H9 (cell line): Measurements from ENCODE around the gene ALG9. TPM values are rescaled to one million over a fixed set of nuclear protein-coding genes. Genes with fewer than 3 reads are reported as not detected.
A peak's percentile ranks its signal among the peaks of the same experiment; 100 is the strongest.

Source experiments
- DNase-seq: peaks from one replicate; pipeline ENCODE4 v3.0.0-alpha.2; 2017
- H2AFZ ChIP-seq: one replicate; pipeline ENCODE4 v1.6.1; 2013; ENCODE audit warnings: mild to moderate bottlenecking, low read length, control low read depth, moderate library complexity
- H2AK5ac ChIP-seq: 2 replicates; pipeline ENCODE4 v1.6.1; 2013; ENCODE audit warnings: low read length, control low read depth, mixed read lengths; ENCODE audit not compliant: insufficient read length
- H2BK120ac ChIP-seq: one replicate; pipeline ENCODE4 v1.6.1; 2013; ENCODE audit warnings: low read depth, mild to moderate bottlenecking, low read length, control low read depth, inconsistent platforms; ENCODE audit not compliant: poor library complexity, severe bottlenecking
- H2BK12ac ChIP-seq: 2 replicates; pipeline ENCODE4 v1.6.1; 2013; ENCODE audit warnings: low read length, control low read depth, mixed read lengths, low read depth; ENCODE audit not compliant: insufficient read length
- H2BK15ac ChIP-seq: 2 replicates; pipeline ENCODE4 v1.6.1; 2013; ENCODE audit warnings: low read depth, low read length, control low read depth
- H2BK20ac ChIP-seq: one replicate; pipeline ENCODE4 v1.6.1; 2013; ENCODE audit warnings: low read depth, mild to moderate bottlenecking, low read length, control low read depth, inconsistent platforms; ENCODE audit not compliant: poor library complexity, severe bottlenecking
- H2BK5ac ChIP-seq: 2 replicates; pipeline ENCODE4 v1.6.1; 2013; ENCODE audit warnings: low read length, control low read depth, mixed read lengths; ENCODE audit not compliant: insufficient read length
- H3K14ac ChIP-seq: 2 replicates; pipeline ENCODE4 v1.6.1; 2013; ENCODE audit warnings: low read length, control low read depth; ENCODE audit not compliant: insufficient read depth
- H3K18ac ChIP-seq: 2 replicates; pipeline ENCODE4 v1.6.1; 2013; ENCODE audit warnings: low read depth, mild to moderate bottlenecking, mixed read lengths, low read length, control low read depth; ENCODE audit not compliant: insufficient read length
- H3K23ac ChIP-seq: 2 replicates; pipeline ENCODE4 v1.6.1; 2013; ENCODE audit warnings: low read length, control low read depth, mixed read lengths, low read depth; ENCODE audit not compliant: insufficient read length
- H3K23me2 ChIP-seq: 2 replicates; pipeline ENCODE4 v1.6.1; 2013; ENCODE audit warnings: low read depth, mild to moderate bottlenecking, mixed read lengths, low read length, control low read depth; ENCODE audit not compliant: insufficient read length, poor library complexity, severe bottlenecking
- H3K27ac ChIP-seq: 2 replicates; pipeline ENCODE4 v1.5.1; 2013; ENCODE audit warnings: low read length, control low read depth, mixed read lengths, low read depth; ENCODE audit not compliant: insufficient read length
- H3K27me3 ChIP-seq: 2 replicates; pipeline ENCODE4 v1.6.1; 2013; ENCODE audit warnings: low read length, control low read depth, inconsistent platforms; ENCODE audit not compliant: insufficient read depth
- H3K4ac ChIP-seq: 2 replicates; pipeline ENCODE4 v1.6.1; 2013; ENCODE audit warnings: low read depth, mild to moderate bottlenecking, control low read depth, inconsistent platforms, low read length, moderate library complexity
- H3K4me1 ChIP-seq: 2 replicates; pipeline ENCODE4 v1.6.1; 2013; ENCODE audit warnings: low read length, control low read depth, inconsistent platforms; ENCODE audit not compliant: insufficient read depth
- H3K4me2 ChIP-seq: 2 replicates; pipeline ENCODE4 v1.6.1; 2013; ENCODE audit warnings: low read length, control low read depth, mixed read lengths; ENCODE audit not compliant: insufficient read length, insufficient read depth
- H3K56ac ChIP-seq: 2 replicates; pipeline ENCODE4 v1.6.1; 2013; ENCODE audit warnings: low read depth, mild to moderate bottlenecking, mixed read lengths, low read length, control low read depth; ENCODE audit not compliant: insufficient read length
- H3K79me1 ChIP-seq: 2 replicates; pipeline ENCODE4 v1.6.1; 2013; ENCODE audit warnings: low read depth, mild to moderate bottlenecking, moderate library complexity, low read length, control low read depth, inconsistent platforms; ENCODE audit not compliant: insufficient read depth, poor library complexity, severe bottlenecking
- H3K79me2 ChIP-seq: 2 replicates; pipeline ENCODE4 v1.6.1; 2013; ENCODE audit warnings: low read length, control low read depth, inconsistent platforms; ENCODE audit not compliant: insufficient read depth
- H3K9ac ChIP-seq: 2 replicates; pipeline ENCODE4 v1.6.1; 2013; ENCODE audit warnings: low read length, control low read depth, mixed read lengths; ENCODE audit not compliant: insufficient read length; ENCODE audit errors: extremely low read depth
- H3K9me3 ChIP-seq: one replicate; pipeline ENCODE4 v1.6.1; 2013; ENCODE audit warnings: low read depth, low read length, inconsistent platforms; ENCODE audit not compliant: control insufficient read depth
- H3T11ph ChIP-seq: one replicate; pipeline ENCODE4 v1.6.1; 2013; ENCODE audit warnings: mild to moderate bottlenecking, low read length, control low read depth, inconsistent platforms
- H4K20me1 ChIP-seq: one replicate; pipeline ENCODE4 v1.6.1; 2013; ENCODE audit not compliant: control insufficient read depth, insufficient read length, insufficient read depth
- H4K5ac ChIP-seq: 2 replicates; pipeline ENCODE4 v1.6.1; 2013; ENCODE audit warnings: low read depth, mild to moderate bottlenecking, mixed read lengths, low read length, control low read depth; ENCODE audit not compliant: insufficient read length
- H4K8ac ChIP-seq: replicated peaks from 2 replicates; pipeline ENCODE4 v1.6.1; 2013; ENCODE audit warnings: low read length, control low read depth, mixed read lengths, low read depth; ENCODE audit not compliant: insufficient read length
- H4K91ac ChIP-seq: 2 replicates; pipeline ENCODE4 v1.6.1; 2013; ENCODE audit warnings: low read depth, mild to moderate bottlenecking, moderate library complexity, mixed read lengths, low read length, control low read depth; ENCODE audit not compliant: insufficient read length
- H3K27ac Mint-ChIP-seq, 3 experiments: 2 replicates in 2 of 3; 3 replicates in 1 of 3; pipeline ENCODE4 v1.8.0; 2020 to 2021; ENCODE audit warnings: mixed read lengths in 3 of 3, mild to moderate bottlenecking in 1 of 3, moderate library complexity in 1 of 3
- H3K27me3 Mint-ChIP-seq: 2 replicates; pipeline ENCODE4 v1.8.0; 2021; ENCODE audit warnings: low read depth, mild to moderate bottlenecking, moderate library complexity, mixed read lengths
- H3K36me3 Mint-ChIP-seq, 3 experiments: 2 replicates in 2 of 3; 3 replicates in 1 of 3; pipeline ENCODE4 v1.8.0; 2020 to 2021; ENCODE audit warnings: low read depth in 3 of 3, mixed read lengths in 3 of 3; ENCODE audit not compliant: insufficient read depth in 1 of 3
- H3K4me1 Mint-ChIP-seq, 2 experiments: 2 replicates each; pipeline ENCODE4 v1.8.0; 2020; ENCODE audit warnings: mixed read lengths in 2 of 2
- H3K4me3 Mint-ChIP-seq, 2 experiments: 2 replicates in 1 of 2; 3 replicates in 1 of 2; pipeline ENCODE4 v1.8.0; 2020 to 2021; ENCODE audit warnings: mild to moderate bottlenecking in 2 of 2, mixed read lengths in 2 of 2, moderate library complexity in 1 of 2
- H3K9me3 Mint-ChIP-seq, 2 experiments: 2 replicates in 1 of 2; 3 replicates in 1 of 2; pipeline ENCODE4 v1.8.0; 2020; ENCODE audit warnings: mild to moderate bottlenecking in 2 of 2, mixed read lengths in 2 of 2, moderate library complexity in 1 of 2
- WGBS: extraction: QIAGEN DNeasy Blood & Tissue Kit; methylation state at CpG from one replicate; pipeline ENCODE4 v1.1.7; 2013; ENCODE audit warnings: missing lambda C conversion rate, low lambda C conversion rate, mixed read lengths; ENCODE audit not compliant: insufficient read length; ENCODE audit errors: extremely low coverage; 5-methylcytosine and 5-hydroxymethylcytosine counted together
- total RNA-seq: library from RNA; stranded (reverse); gene quantifications from 2 replicates; pipeline ENCODE4 v1.2.1, GENCODE V29; 2021
- TF ChIP-seq, protein P1 (sequence below): fragments of 200-600 bp; sonication (generic); conservative IDR thresholded peaks from 3 replicates; pipeline ENCODE4 v1.8.0; 2021; ENCODE audit warnings: antibody characterized with exemption, mild to moderate bottlenecking

The ALG9 gene
- total RNA-seq, 1 experiment from 2014 or later = 26.0 TPM

DNA sequence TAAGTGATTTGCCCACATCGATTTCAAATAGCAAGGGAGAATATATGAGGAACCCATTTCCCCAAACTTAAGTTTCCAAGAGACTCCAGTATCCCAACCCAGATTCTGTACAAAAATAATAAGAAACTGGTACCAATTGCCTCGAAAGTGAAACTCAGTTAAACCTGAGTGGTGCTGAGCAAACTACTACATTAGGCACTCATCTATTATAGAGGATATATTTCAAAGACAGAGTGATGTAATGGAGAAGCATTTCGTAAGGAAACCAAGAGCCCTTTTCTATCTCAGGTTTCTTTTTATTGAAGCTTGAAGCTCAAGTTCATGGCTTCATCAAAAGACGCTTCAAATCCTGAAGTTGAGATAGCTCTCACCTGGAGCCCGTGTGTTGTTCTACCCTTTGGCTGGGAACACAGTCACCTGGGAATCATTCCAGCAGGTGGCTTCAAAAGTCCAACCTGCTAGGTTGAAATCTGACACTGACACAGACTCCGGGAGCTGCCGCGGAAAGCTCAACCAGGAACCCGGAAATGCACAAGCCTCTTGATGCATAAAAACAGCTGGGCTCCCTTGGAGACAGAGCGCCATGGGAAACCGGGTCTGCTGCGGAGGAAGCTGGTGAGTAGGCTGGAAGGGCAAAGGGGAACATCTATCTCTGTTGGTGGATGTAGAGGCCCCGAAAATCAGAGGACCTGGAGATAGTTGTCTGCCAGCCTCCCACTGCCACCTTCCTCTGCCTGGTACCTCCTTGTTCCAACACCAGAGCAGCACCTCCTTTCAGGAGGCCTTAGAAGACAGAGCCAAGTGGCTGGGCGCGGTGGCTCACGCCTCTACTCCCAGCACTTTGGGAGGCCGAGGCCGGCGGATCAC lies 47.2 kb upstream of the ALG9 start, which contains the start of gene C11orf52:
Gene C11orf52 (plus strand): TSS at position 524 of the 867 bp plus-strand sequence. CDS start 60 bp downstream, at position 584.
- Histone ChIP-seq H4K20me1 (no peaks in the 10 kb centered on the region), H2BK15ac (no peak within 1 kb of the TSS), H3K56ac (no peak within 1 kb of the TSS), H3T11ph (no peak within 1 kb of the TSS), H4K91ac (no peak within 1 kb of the TSS), H3K27ac (no peak within 1 kb of the TSS), H3K27me3 (no peaks in the 10 kb centered on the region), H2BK120ac (no peak within 1 kb of the TSS), H2AK5ac (no peak within 1 kb of the TSS), H2BK20ac (no peak within 1 kb of the TSS), H3K23me2 (no peaks in the 10 kb centered on the region), H3K4me1 (no peaks in the 10 kb centered on the region), H3K4ac (no peak within 1 kb of the TSS), H4K8ac (no peak within 1 kb of the TSS), H3K14ac (peak within 1 kb of the TSS; percentile 32; the same call in 1 of the 2 replicates), H3K23ac (no peak within 1 kb of the TSS), H3K4me2 (peak within 1 kb of the TSS; percentile 28), H3K18ac (peak within 1 kb of the TSS; percentile 50), H3K79me2 (no peaks in the 10 kb centered on the region), H3K9ac (peak within 1 kb of the TSS; percentile 9), H3K79me1 (no peaks in the 10 kb centered on the region), H4K5ac (no peak within 1 kb of the TSS), H2BK12ac (peak within 1 kb of the TSS; percentile 51), H2AFZ (peak within 1 kb of the TSS; percentile 32), H2BK5ac (no peak within 1 kb of the TSS), H3K9me3 (no peaks in the 10 kb centered on the region)
- no CpG with 5 or more reads among the region's 19 CpGs for WGBS
- Mint-ChIP-seq H3K9me3 (no peaks in the 10 kb centered on the region), H3K4me3 (peak within 1 kb of the TSS; percentile 58 to 62; a peak in 4 of 5 replicates), H3K36me3 (no peaks in the 10 kb centered on the region), H3K27ac (peak within 1 kb of the TSS in 2 of 3 experiments; percentile 78 to 89; a peak in 4 of 7 replicates), H3K4me1 (peaks cover 25 to 30% of the 10 kb centered on the region in 2 experiments), H3K27me3 (no peaks in the 10 kb centered on the region)
- TF ChIP-seq, protein P1, sequence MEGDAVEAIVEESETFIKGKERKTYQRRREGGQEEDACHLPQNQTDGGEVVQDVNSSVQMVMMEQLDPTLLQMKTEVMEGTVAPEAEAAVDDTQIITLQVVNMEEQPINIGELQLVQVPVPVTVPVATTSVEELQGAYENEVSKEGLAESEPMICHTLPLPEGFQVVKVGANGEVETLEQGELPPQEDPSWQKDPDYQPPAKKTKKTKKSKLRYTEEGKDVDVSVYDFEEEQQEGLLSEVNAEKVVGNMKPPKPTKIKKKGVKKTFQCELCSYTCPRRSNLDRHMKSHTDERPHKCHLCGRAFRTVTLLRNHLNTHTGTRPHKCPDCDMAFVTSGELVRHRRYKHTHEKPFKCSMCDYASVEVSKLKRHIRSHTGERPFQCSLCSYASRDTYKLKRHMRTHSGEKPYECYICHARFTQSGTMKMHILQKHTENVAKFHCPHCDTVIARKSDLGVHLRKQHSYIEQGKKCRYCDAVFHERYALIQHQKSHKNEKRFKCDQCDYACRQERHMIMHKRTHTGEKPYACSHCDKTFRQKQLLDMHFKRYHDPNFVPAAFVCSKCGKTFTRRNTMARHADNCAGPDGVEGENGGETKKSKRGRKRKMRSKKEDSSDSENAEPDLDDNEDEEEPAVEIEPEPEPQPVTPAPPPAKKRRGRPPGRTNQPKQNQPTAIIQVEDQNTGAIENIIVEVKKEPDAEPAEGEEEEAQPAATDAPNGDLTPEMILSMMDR = peak; percentile 41; the same call in 2 of the 3 replicates
- peak; percentile 94 for DNase-seq
